Smooth muscle cell of bladder (primary cell): Measurements from ENCODE around the gene USP11. TPM values are rescaled to one million over a fixed set of nuclear protein-coding genes. Genes with fewer than 3 reads are reported as not detected.

Experiments
- total RNA-seq: library from RNA; depleted of rRNA; stranded (reverse); fragments of >200 nt; gene quantifications from 2 replicates; pipeline ENCODE4 v1.2.3, GENCODE V29; 2014

Gene USP11
- total RNA-seq = 45.4 and 45.9 TPM in 2 replicates

DNA sequence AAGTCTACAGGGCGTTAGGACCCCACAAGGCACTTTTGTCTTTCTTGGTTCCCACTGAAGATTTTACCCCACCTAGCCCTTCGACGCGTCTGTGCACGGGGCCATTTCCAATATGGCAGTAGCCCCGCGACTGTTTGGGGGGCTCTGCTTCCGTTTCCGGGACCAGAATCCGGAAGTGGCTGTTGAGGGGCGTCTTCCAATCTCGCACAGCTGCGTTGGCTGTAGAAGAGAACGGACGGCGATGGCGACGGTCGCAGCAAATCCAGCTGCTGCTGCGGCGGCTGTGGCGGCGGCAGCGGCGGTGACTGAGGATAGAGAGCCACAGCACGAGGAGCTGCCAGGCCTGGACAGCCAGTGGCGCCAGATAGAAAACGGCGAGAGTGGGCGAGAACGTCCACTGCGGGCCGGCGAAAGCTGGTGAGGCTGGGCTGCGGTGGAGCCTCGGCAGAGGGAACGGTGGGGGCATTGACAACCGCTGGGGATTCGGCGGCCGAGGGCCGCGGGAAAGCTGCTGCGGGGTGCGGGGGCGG, at the start of gene USP11:
Gene USP11 (plus strand): TSS at position 207 of the 530 bp plus-strand sequence. CDS start 35 bp downstream, at position 242.

DNA sequence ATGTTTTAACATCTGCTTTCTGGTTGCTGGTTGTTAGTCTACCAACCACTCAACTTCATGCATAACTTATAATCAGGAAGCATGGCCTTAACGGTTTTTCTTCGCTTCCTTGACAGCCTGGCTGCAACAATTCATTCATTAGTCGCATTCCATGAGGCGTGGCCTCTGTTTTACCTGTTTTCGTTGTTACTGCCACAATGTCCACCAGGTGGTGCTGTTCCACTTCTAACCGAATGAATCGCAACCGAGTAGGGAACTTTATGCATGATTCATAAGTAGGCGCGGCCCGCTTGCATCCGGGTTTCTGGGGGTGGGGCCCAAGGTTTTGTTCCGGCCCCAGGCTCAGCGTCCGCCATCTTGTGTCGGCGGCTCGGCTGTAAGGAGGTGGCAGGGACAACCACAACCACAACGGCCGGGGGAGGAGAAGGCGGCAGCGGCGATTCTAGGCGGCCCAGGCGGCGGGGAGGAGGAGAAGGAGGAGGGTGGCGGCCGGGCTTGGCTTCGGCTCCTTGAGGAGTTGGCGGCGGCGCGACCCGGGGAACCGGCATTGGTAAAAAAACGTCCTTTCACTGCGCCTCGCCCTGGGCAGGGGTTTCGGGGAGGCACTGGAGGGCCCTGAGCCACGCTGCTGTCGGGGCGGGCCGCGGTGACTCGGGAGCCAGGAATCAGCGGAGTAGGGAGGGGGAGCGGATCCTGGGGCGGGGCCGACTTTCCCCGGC, 39.2 kb upstream of the USP11 start, which contains the start of gene UBA1:
Gene UBA1 (plus strand): TSS at position 355 of the 719 bp plus-strand sequence. CDS start 4,974 bp downstream, outside the sequence.

DNA sequence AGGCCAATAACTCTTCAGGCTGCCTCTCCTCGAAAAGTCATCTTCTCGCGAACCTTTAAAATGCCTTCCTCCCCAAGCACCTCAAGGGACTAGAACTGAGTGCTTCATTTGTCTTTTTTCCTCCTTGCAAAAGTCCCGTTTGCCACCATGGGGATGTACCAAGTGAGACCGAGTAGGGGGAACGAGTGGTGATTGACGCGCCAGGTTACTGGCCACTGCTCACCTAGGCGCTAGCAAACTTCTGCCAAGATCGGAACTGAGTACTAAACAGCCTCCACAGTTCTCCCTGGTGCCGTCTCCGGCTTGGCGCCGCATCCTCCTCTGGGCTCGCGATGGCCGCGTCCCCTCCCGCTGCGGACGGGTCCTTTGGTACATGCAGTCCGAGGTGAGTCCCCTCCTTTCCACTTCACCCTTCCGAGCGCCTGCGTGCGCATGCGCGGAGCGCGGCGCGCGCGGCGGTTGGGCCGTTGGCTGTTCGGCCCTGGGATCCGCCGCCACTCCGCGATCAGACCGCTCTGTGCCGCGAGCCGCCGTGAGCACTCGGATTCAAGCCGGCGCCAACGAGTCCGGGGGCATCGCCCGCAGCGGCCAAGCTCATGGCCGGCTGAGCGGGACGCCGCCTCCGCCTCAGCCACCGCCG, 14.4 kb upstream of the USP11 start, which contains the start of gene CDK16:
Gene CDK16 (plus strand): TSS at position 402 of the 640 bp plus-strand sequence. CDS start 4,877 bp downstream, outside the sequence.

Other genes with a start within 250 kb of the USP11 start
- gene RGN, start 154.6 kb upstream of the USP11 start, total RNA-seq = 1.8 and 3.3 TPM in 2 replicates
- gene NDUFB11, start 88.3 kb upstream of the USP11 start, total RNA-seq = 67.1 and 81.1 TPM in 2 replicates
- 39.7 and 42.1 TPM in 2 replicates for gene RBM10, start 87.8 kb upstream of the USP11 start, total RNA-seq
- 101 and 119 TPM in 2 replicates for gene UBA1, start 39.2 kb upstream of the USP11 start, total RNA-seq
- 52.8 and 61.2 TPM in 2 replicates for gene CDK16, start 14.3 kb upstream of the USP11 start, total RNA-seq
- gene ZNF157, start 137.6 kb downstream of the USP11 start, total RNA-seq = 0.14 TPM in 1 of 2 replicates, not detected in the other